Activated naive CD4-positive, alpha-beta T cell treated with anti-CD3 and anti-CD28 coated beads, Interleukin-2, amount 50 U/mL, for 16 hours (primary cell): ENCODE data around the gene SDHAF3.

Source experiments
- DNase-seq: peaks from one replicate; pipeline ENCODE4 v3.0.0-alpha.2; 2020

The SDHAF3 gene

DNA sequence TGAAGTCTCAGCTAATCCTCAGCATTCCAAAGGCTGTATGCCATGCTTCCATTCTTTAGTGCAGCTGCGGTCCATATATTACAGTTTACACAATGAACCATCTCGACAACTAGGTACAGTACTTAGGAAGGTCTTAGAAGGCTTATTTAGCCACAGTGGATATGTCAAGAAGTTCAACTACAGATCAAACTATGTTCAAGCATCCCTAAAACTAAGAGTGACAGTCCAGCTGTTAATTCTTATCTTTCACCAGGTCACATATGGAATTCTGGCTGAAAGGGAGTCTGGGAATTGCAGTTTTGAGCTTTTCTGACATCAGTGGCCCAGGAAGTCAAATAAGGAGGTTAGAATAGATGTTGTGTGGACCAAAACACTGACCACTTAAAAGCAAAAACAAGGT, 106.8 kb downstream of the SDHAF3 start:
- no peak for DNase-seq

- no peak for DNase-seq
Measured at GRCh38 chr7:97226541-97226940, 109.0 kb downstream of the SDHAF3 start.
